ENCODE measurements around the gene PCOLCE2.
"Not testable (repeated sequence)": the region's sequence is repeated elsewhere in the genome, so short reads cannot be mapped to it uniquely, and the experiment has no call there.

The PCOLCE2 gene

DNA sequence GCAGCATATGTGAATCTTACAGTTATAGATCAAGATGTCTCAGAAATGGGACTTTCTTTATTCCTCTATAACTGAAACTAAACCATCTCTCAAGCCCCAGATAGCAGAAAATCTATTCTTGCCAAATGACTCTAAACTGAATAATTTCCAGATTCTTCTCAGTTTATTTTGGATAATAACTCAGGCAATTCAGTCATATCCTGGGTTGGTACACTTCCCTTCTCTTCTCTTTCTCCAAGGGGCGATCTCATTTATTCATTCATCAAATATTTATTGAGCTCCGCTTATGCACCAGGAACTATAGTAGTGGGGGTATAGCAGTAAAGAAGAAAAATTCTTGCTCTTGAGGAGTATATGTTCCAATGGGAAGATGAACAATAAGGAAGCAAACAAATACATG lies 13.5 kb upstream of the PCOLCE2 start:
- DNase-seq (ENCODE audit: insufficient read length, low spot score), result no peak
- no peak for FAIRE-seq

DNA sequence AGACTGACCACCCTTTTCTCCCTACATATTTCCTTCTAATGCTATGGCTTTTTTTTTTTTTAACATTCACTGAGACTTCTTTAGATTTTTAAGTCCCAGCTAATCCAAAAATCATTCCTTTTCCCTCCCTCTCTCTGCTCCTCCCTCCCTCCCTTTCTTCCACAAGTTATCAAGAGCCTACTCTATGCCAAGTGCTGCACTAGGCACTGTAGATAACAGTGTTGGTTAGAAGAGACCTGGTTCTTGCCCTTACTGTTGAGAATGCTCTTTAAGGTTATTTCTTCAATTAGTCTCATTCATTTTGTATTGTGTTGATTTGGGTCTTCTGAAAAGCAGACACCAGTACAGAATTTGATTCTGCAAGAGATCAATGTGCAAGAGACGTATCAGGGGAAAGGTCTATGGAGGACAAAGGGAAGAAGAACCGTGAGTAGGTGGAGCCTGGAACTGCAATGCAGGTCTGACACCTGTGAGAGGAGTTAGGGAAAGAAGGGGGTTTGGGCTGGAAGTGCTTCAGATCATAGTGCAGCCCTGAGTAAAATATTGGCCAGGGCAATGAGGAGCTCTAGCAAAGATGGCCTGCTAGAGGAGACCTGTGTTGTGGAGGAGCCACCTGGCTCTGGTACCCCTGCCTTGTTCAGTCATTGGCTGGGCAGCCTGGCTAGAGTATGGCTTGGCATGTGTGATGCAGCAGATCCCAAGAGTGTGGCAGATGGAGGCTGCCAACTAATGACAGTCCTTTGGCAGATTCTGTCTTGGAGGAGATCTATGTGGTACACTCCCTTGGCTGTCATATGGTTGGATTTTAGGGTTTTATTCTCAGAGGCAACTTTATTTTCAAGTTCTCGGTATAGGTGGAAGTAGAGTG lies 9.7 kb upstream of the PCOLCE2 start:
- FAIRE-seq, result no peak

DNA sequence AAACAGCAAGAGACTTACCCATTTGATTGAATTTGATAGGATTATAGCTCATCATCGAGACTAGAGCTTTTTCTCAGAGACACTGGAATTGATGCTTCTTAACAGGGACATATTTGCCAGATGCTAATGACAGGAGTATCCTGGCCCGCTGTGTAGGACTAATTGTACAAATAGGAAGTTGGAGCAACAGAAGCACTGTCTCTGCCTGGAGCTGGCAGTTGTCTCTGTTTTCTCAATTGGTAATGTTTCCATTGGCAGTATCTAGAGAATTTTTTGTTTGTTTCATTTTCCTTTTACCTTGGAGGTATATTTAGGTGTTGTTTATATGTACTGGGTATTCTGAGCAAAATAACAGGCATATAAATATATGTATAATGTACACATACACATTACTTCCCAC lies 8.9 kb upstream of the PCOLCE2 start:
- FAIRE-seq (no peak), DNase-seq (ENCODE audit: insufficient read length, low spot score) (no peak)

More for the DNA sequence above, 9.7 kb upstream of the PCOLCE2 start:
- no peak for DNase-seq (ENCODE audit: insufficient read length, low spot score)

DNA sequence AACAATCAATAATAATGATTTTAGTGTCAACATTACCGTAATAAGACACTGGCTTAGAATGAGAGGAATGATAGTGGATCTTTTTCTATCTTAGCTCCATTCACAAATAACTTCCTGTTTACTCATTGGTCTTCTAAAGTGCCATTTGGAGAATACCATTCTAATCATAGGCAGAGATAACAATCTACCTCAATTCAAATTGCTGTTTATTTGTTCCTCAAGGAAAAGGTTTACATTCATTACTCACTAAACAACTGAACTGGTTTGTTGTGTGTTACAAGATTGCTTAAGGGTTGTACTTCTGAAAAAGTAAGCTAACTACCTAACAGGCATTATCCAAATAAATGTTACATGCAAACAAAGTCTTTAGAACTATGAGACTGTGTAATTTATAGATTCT lies 8.1 kb upstream of the PCOLCE2 start:
- FAIRE-seq (no peak), DNase-seq (ENCODE audit: insufficient read length, low spot score) (no peak)

DNA sequence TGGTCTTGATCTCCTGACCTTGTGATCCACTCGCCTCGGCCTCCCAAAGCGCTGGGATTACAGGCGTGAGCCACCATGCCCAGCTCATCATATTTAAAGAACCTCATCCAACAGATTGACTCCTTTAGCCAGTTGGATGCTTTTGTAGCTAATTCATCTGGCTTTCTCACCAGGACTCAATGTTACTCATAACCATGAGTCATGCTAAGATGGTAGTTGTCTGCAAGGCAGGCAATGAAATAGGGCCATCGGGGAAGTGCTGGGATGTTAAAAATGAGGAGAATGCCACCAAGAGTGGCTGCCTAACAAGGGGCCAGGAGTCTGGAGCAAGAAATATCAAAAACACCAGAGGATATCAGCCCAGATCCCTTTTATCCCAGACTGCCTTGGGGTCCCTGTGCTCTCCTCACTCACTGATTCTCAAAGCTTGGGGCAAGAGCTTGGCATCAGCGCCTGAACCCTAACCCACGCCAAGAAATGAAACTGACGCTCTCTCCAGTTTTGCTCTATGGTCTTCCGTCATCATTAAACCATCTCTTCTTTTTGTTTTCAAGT lies 7.4 kb upstream of the PCOLCE2 start:
- FAIRE-seq, result no peak
- DNase-seq (ENCODE audit: insufficient read length, low spot score), result no peak

DNA sequence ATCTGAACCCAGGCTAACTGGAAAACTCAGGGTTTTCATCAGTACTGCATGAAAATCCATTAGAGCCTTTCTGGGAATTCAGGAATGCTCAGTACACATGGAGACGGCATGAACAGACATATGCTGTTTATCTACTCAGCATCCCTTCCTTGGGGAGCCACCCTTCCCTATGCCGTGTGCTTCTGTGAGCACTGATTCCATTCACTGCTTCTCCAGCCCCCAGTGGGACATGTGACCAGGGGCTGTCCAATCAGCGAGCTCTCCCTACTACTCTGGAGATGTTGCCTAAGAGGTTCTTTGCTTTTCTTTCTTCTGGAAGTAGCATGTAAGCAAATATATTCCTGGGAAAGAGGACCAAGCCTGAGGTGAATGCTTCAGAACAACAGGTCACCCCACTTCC lies 5.6 kb upstream of the PCOLCE2 start:
- DNase-seq (ENCODE audit: insufficient read length, low spot score), result no peak
- FAIRE-seq, result no peak

DNA sequence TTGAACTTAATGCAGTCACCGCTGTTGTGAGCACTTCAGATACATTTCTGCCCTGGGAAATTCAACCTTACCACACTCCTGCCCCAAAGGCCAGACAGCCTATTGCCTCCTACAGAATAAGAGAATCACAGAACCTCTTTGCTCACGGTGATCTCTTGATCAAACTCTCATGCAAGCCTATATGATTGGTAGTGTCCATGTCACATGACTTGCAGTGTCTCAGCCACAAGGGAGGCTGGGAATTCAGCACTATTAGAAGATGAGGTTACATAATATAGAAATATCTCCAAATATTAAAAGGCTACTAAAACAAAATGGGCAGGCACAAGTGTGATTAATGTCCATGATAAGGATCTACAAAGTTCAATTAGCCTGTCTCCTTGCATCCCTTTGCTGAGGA lies 3.8 kb upstream of the PCOLCE2 start:
- DNase-seq (ENCODE audit: insufficient read length, low spot score), result no peak
- FAIRE-seq, result no peak

DNA sequence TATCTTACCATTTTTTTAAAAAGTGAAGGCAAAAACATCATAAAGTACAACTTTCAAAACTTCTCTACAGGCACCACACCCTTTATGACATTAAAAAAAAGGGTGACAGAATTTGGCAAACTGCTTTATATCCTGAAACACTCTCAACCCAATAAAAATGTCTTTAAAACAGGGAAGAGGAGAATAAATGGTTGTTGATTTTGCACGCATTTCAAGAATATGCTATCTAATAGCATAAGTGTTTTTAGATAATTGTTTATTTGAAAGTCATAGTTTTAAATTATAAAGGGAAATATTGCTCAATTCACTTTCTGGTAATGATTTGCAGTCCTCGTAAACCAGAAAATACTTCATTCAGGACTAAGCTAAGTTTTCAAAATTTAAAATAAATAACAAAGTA lies 1.7 kb upstream of the PCOLCE2 start:
- FAIRE-seq, result no peak
- no peak for DNase-seq (ENCODE audit: insufficient read length, low spot score)

DNA sequence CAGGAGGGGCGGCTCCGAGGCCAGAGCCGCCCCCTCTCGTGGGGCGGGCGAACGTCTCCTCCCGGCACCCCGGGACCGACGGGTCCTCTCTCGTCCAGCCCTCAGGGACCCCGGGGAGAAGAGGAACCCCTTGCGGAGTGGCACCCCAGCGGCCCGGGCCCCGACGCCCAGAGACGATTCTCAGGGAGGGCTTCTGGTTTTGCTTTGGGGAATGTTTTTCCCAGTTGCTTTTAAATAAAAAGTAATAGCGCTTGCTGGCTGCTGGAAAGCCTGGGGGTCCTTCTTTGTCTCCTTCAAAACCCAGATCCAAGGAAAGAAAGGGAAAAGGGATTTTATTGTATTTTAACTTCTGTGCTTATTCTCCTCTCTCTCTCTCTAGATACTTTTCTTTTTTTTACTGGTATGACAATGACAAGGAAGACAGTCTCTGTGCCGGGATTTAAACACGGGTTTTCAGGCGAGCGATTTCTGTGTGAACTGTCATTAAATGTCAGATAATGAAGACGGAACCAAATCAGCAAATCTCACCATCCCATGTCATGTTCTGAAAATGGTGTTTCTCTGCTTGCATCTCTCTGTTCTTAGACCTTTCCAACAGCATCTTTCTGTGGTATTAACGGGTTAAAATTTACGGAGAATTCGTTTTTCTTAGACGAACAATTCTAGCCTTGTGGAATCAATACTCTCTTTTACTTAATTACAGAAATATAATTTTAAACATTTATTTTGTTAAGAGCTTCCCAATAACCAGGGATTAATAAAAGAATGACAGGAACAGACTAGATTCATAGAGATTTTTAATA lies 530 bp upstream of the PCOLCE2 start:
- no peak for FAIRE-seq

DNA sequence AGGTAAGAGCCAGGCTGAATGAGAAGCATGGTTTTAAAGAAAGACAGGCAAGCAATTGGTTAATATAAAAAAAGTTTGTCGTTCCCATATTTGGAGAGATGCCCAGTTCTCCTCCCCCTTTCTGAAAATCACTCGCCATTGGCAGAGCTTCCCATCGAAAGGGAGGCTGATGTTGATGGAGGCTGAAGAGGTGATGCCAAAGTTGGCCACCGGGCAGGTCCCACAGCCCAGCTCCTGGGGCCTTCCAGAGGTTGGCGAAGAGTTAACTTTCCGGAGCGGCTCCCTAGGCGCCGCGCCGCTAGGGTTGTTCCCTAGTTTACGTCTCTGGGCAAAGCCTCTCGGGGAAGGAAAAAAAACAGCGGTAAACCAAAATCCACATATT lies 793 bp downstream of the PCOLCE2 start:
- FAIRE-seq (no peak), DNase-seq (ENCODE audit: insufficient read length, low spot score) (no peak)

More for the DNA sequence above, 530 bp upstream of the PCOLCE2 start:
- DNase-seq (ENCODE audit: insufficient read length, low spot score), result no peak

DNA sequence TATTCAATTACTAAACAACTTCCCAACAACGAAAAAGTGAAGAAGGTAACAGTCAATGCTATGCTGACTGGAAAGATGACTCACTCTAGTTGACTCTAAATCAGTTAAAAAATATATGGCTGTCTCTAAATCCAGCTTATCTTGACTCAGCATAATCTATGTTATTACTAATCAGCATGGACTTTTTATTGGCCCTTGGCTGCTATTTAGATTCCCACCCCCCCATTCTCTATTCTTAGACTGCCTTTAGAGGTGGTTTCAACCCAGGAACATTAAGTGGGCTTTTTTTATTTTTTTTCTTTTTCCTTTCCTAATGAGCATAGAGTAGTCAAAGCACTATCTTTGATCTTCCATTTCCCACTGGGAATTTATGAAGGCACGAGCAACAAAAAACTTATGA lies 1.9 kb downstream of the PCOLCE2 start:
- no peak for FAIRE-seq
- DNase-seq (ENCODE audit: insufficient read length, low spot score), result no peak

DNA sequence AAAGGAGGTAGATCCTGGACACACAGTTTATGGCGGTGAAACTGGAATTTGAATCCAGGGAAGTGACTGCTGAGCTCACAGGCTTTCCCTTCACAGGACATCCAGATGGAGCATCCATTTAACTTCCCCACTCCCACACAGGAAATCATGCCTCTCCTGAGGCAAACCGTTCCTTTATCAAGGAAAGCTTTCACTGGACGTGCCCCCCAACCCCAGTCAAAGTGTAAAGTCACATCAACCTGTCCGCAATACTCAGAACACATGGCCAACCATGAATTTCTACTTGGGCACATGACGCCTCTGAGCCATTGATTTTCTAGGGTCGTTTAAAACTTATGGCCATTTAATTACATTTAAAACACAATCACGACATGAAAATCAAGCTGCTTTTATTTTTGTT lies 2.9 kb downstream of the PCOLCE2 start:
- no peak for FAIRE-seq
- DNase-seq (ENCODE audit: insufficient read length, low spot score), result no peak

DNA sequence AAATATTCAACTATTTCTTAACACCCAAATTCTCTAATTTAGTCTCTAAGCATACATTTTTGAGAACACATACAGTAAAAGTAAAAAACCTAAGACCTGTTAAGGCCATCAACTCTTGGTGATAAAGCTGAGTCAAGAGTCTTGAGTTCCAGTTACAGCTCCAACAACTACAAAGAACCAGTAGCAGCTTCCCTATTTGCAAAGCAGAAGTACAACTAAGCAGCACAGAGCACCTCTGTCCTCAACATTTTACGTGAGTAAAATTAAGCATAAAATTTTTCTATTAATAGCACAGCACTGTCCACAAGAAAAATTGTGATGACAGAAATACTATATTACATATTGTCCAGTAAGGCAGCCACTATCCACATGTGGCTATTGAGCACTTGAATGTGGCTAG lies 4.4 kb downstream of the PCOLCE2 start:
- DNase-seq (ENCODE audit: insufficient read length, low spot score), result no peak
- FAIRE-seq, result no peak

DNA sequence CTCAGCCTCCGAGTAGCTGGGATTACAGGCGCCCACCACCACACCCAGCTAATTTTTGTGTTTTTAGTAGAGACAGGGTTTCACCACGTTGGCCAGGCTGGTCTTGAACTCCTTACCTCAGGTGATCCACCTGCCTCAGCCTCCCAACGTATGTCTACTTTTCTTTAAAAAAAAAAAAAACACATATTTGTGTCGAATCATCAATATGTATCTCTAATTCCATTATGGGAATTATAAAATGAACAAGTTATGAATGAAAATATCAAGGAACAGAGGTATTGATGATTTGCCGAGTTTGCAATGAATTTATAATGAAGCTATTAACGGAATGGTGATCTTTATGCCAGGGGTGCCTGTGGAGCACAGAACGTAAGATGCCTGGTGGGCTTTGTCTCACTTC lies 5.3 kb downstream of the PCOLCE2 start:
- not testable (repeated sequence) for DNase-seq (ENCODE audit: insufficient read length, low spot score); FAIRE-seq

DNA sequence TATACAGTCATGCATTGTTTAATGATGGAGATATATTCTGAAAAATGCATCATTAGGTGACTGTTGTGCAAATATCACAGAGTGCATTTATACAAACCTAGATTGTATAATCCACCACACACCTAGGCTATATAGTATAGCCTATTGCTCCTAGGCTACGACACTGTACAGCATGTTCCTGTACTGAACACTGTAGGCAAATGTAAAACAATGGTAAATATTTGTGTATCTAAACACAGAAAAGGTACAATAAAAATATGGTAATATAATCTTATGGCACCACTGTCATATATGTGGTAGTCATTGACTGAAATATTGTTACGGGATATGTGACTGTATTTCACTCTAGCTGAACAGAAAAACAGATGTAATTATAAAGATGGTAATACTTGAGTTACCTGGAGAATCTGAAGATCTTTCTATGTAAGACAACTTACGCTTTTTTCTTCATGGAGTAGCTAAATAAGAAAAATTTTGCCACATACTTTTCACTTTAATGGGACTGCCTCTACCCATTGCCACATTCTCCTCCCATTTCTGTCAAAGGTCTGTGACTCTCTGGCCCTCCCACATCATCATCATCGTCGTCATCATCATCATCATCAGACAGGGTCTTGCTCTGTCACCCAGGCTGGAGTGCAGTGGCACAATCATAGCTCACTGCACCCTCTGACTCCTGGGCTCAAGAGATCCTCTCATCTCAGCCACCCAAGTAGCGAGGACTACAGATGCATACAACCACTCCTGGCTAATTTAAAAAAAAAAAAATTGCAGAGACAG lies 7.2 kb downstream of the PCOLCE2 start:
- FAIRE-seq, result no peak

DNA sequence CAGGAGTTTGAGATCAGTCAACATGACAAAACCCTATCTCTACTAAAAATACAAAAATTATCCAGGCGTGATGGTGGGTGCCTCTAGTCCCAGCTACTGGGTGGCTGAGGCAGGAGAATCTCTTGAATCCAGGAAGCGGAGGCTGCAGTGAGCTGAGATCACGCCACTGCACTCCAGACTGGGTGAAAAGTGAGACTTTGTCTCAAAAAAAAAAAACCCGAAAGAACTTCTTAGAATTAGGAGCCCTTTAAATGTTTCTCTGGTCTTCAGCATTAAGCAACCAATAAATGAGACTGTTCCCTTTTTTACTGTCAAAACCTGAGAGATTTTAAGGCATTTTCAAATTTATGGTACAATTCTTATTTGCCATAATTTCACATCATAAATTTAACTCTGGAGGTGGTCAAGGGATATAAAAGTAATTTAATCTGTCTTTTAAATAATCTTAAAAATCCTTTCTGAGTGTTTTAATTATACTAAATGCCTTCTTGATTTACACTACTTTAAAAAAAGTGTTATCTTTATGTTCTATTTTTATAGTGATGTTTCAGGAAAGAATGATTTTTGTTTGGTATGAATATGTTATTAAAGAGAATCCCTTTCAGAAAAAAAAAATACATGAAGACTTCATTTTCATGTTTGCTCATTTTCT lies 10.1 kb downstream of the PCOLCE2 start:
- FAIRE-seq, result no peak

More for the DNA sequence above, 7.2 kb downstream of the PCOLCE2 start:
- DNase-seq (ENCODE audit: insufficient read length, low spot score), result no peak

DNA sequence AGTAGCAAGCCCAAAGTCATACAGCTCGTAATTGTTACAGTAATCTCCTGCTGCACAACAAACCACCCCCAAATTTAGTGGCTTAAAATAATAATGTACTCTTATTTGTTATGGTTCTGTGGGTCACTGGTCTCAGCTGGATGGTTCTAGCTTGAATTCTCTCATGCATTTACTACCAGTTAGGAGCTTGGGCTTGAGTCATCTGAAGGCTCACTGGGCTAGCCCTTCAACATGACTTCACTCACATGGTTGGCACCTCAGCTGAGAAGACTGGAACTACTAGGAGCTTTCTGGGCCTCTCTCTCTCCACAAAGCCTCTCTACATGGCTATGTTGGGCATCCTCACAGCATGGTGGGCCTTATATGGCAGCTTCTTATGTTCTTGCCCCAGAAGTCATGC lies 12.5 kb downstream of the PCOLCE2 start:
- DNase-seq (ENCODE audit: insufficient read length, low spot score) (no peak), FAIRE-seq (no peak)

More for the DNA sequence above, 10.1 kb downstream of the PCOLCE2 start:
- no peak for DNase-seq (ENCODE audit: insufficient read length, low spot score)

DNA sequence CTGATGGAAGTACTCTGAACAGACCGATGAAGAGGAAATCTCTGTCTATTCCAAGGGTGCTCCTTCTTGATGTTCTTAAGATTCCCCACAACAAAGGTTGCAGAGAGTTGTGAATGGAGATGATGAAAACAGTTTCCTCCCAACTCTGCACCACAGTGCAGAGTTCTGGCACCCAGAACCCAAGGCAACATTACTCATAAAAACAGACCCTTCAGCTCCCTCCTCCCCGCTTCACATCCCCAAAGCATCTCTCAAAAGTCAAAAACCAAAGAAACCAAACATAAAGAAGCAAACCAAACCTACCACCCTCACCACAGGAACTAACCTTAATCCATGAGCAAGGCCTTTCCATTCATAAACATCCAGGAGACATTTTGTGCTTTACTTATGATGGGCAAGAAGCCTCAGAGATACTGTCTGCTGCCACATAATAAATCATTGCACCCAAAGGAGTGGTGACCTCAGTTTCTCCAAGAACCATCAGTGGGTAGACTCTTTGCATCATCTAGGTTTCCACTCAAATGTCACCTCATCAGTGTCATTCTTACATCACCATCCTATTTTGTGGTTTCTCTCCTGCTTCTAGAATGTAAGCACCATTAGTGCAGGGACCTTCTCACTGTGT lies 13.2 kb downstream of the PCOLCE2 start:
- FAIRE-seq, result no peak

DNA sequence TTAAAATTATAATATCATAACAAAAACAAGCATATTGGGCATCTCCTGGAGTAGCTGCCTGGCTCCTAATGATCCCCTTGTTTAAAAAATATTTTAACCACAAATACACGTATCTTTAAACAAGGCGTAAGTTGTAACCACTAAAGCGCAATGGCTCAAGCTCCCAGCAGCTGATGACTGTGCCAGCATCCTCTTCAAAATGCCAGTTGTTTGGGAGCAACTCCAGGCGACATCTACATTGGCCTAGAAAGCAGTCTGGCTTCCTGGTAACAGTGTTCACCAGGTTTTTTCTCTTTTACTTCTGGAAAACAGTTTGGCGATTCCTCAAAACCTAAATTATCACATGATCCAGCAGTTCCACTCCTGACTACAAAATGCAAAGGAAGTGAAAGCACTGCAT lies 13.8 kb downstream of the PCOLCE2 start:
- DNase-seq (ENCODE audit: insufficient read length, low spot score) (no peak), FAIRE-seq (no peak)

More for the DNA sequence above, 13.2 kb downstream of the PCOLCE2 start:
- DNase-seq (ENCODE audit: insufficient read length, low spot score), result no peak

DNA sequence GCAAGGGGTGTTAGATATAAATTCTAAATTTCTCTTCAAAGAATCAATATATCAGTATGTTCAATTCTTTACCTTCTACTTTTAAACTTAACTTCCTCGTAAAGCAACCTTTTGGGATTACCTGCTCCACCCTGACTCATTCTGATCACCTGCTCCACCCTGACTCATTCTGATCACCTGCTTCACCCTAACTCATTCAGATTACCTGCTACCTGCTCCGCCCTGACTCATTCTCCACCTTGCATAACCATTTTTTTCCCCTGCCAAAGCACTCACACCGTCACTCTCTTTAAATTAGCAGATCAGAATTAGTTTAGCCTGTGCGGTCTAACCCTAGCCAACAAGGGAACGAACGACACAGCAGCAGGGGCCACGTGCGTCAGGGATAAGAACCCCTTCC lies 20.5 kb downstream of the PCOLCE2 start:
- DNase-seq (ENCODE audit: insufficient read length, low spot score); FAIRE-seq: not testable (repeated sequence)

Data from GM19239 (cell line).